ENCODE results near the gene ARHGEF16.

ARHGEF16 gene

DNA sequence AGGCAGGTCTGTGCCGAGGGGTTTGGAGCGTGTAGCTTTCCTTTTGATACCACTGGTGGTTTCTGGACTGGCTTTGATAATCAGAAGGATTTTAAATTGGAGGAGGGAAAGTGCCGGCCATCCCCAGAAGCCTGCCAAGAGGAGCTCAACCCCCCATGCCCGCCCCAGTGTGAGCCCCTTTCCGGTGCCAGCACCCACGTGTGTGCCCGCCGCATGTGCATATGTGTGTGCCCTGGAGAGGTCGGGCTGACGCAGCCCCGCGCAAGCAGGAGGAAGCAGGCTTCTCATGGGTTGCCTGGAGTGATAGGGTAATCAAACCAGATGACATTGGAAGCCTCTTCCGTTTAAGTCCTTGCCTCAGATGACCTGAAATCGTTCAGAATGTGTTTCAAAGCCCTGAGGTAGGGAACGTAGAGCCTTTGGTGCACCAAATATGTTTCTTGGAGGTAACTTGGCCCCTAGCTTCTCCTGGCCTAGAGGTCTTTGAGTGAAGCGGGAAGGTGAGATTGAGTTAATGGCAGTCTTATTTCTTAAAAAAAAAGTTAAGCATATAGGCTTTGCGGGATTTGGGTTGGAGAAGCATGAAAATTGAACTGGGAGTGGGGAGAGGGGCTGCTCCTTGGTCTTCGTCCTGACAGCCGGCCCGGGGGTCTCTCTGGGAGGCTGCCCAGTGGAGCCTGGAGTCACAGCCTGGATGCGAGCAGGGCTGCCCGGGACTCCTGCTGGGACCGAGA lies 34.1 kb upstream of the ARHGEF16 start:
- no peak overlapping the region for H3K4me3 ChIP-seq (ENCODE audit: low read depth in 1 of 5, low read length in 5 of 5)
- H3K9ac ChIP-seq (ENCODE audit: low read length in 5 of 5), result no peak overlapping the region
- H3K36me3 ChIP-seq (ENCODE audit: control insufficient read depth in 5 of 5, insufficient read depth in 5 of 5, low read length in 5 of 5), result no peaks in the 10 kb centered on the region
- H3K9me3 ChIP-seq (ENCODE audit: control insufficient read depth in 5 of 5, low read length in 5 of 5), result peaks cover 0 to 14% (median 11%) of the 10 kb centered on the region in 5 donors
- H3K27ac ChIP-seq (ENCODE audit: low read depth, low read length), result no peak overlapping the region
- H3K27me3 ChIP-seq (ENCODE audit: control insufficient read depth in 5 of 5, insufficient read depth in 4 of 5, low read length in 5 of 5), result peaks cover 9 to 29% (median 26%) of the 10 kb centered on the region in 5 donors
- H3K4me1 ChIP-seq (ENCODE audit: control insufficient read depth in 5 of 5, insufficient read depth in 5 of 5, low read length in 5 of 5), result peaks cover 0 to 25% (median 8%) of the 10 kb centered on the region in 5 donors

DNA sequence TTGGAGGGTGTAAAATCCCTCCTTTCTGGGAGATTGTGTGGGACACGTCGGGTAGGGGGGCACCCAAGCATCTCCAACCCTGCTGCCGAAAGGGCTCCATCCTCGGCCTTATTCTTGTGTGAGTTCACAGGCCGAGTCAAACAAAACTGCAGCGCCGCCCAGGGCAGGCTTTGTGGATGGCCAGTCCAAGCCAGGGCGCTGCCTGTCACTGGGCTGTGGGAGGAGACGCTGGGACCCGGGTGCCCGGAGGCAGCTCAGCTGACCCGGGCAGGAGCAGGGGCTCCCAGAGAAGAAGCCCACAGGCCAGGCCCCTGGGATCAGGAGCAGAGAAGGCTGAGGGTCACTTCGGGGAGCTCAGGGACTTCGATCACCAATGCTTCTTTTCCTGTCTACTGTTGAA lies 31.8 kb upstream of the ARHGEF16 start:
- no peaks in the 10 kb centered on the region for H3K9me3 ChIP-seq (ENCODE audit: control insufficient read depth in 5 of 5, low read length in 5 of 5)
- no peak overlapping the region for H3K9ac ChIP-seq (ENCODE audit: low read length in 5 of 5)
- H3K36me3 ChIP-seq (ENCODE audit: control insufficient read depth in 5 of 5, insufficient read depth in 5 of 5, low read length in 5 of 5), result peaks cover 0 to 2% (median 0%) of the 10 kb centered on the region in 5 donors
- peaks cover 0 to 13% (median 8%) of the 10 kb centered on the region in 5 donors for H3K4me1 ChIP-seq (ENCODE audit: control insufficient read depth in 5 of 5, insufficient read depth in 5 of 5, low read length in 5 of 5)
- peaks cover 0 to 27% (median 24%) of the 10 kb centered on the region in 5 donors for H3K27me3 ChIP-seq (ENCODE audit: control insufficient read depth in 5 of 5, insufficient read depth in 4 of 5, low read length in 5 of 5)
- no peak overlapping the region for H3K4me3 ChIP-seq (ENCODE audit: low read depth in 1 of 5, low read length in 5 of 5)
- H3K27ac ChIP-seq (ENCODE audit: low read depth, low read length), result no peak overlapping the region

DNA sequence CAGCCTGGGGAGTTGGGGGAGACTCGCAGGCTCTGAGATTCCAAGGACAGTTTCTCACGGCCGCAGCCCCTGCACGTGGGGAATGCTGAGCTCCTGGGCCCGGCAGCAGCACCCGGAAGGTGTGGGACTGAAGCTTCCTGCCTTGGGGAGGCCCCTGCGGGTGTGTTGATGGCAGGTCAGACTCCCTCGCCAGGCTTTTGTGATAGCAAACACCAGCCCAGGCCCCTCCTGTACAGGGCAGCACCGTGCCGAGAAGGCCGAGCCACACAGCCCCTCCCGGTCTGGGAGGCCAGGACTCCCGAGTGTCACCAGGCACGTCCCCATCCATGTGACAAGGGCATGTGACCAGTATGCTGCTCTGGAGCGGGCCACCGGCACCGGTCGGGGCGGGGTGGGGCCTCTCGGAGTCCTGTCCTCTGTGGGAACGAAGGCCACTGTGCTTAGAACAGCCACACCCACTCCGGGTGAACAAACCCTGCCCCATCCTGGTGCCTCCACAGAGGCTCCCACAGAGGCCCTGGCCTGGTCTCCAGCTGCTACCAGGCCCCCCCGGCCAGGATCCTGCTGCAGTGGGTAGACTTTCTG lies 31.1 kb upstream of the ARHGEF16 start:
- Histone ChIP-seq H3K27ac (ENCODE audit: low read depth, low read length) (no peak overlapping the region), H3K9ac (ENCODE audit: low read length in 5 of 5) (no peak overlapping the region), H3K9me3 (ENCODE audit: control insufficient read depth in 5 of 5, low read length in 5 of 5) (no peaks in the 10 kb centered on the region), H3K4me3 (ENCODE audit: low read depth in 1 of 5, low read length in 5 of 5) (no peak overlapping the region), H3K4me1 (ENCODE audit: control insufficient read depth in 5 of 5, insufficient read depth in 5 of 5, low read length in 5 of 5) (peaks cover 0 to 13% (median 8%) of the 10 kb centered on the region in 5 donors), H3K36me3 (ENCODE audit: control insufficient read depth in 5 of 5, insufficient read depth in 5 of 5, low read length in 5 of 5) (peaks cover 0 to 2% (median 0%) of the 10 kb centered on the region in 5 donors), H3K27me3 (ENCODE audit: control insufficient read depth in 5 of 5, insufficient read depth in 4 of 5, low read length in 5 of 5) (peaks cover 0 to 27% (median 18%) of the 10 kb centered on the region in 5 donors)

DNA sequence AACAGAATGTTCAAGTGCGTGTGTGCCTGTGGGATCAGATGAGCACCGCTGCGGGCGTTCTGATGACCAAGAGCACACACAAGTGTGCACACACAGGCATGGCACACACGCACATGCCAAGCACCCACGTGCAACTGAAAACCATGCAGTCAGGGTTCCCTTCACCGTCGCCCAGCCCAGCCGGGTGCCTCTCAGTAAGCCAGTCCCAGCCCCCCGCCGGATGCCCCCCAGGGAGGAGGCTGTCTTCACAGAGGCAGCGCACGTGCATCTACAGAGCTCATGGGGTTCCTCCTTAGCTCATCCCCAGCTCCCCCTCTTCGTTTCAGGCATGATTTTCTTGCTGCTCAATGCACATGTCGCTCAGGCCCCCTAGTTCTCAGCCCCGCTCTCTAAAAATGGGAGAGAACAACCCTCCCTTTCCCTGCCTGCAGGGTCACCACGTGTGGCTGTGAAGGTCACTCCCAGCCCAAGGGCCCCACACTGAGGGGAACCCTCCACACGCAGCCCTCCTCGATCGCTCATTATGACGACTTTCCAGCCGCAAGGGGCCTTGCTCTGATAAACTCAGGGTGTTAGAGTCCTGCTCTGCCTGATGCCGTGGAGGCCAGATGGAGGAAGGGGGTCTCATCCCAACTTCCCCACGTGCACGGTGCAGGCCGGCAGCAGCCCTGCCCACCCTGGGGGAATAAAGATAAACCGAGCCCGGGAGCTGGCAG lies 30.4 kb upstream of the ARHGEF16 start:
- peaks cover 0 to 2% (median 0%) of the 10 kb centered on the region in 5 donors for H3K36me3 ChIP-seq (ENCODE audit: control insufficient read depth in 5 of 5, insufficient read depth in 5 of 5, low read length in 5 of 5)
- H3K27ac ChIP-seq (ENCODE audit: low read depth, low read length), result no peak overlapping the region
- H3K9ac ChIP-seq (ENCODE audit: low read length in 5 of 5), result no peak overlapping the region
- no peaks in the 10 kb centered on the region for H3K9me3 ChIP-seq (ENCODE audit: control insufficient read depth in 5 of 5, low read length in 5 of 5)
- no peak overlapping the region for H3K4me3 ChIP-seq (ENCODE audit: low read depth in 1 of 5, low read length in 5 of 5)
- peaks cover 0 to 17% (median 12%) of the 10 kb centered on the region in 5 donors for H3K4me1 ChIP-seq (ENCODE audit: control insufficient read depth in 5 of 5, insufficient read depth in 5 of 5, low read length in 5 of 5)
- peaks cover 0 to 24% (median 13%) of the 10 kb centered on the region in 5 donors for H3K27me3 ChIP-seq (ENCODE audit: control insufficient read depth in 5 of 5, insufficient read depth in 4 of 5, low read length in 5 of 5)

DNA sequence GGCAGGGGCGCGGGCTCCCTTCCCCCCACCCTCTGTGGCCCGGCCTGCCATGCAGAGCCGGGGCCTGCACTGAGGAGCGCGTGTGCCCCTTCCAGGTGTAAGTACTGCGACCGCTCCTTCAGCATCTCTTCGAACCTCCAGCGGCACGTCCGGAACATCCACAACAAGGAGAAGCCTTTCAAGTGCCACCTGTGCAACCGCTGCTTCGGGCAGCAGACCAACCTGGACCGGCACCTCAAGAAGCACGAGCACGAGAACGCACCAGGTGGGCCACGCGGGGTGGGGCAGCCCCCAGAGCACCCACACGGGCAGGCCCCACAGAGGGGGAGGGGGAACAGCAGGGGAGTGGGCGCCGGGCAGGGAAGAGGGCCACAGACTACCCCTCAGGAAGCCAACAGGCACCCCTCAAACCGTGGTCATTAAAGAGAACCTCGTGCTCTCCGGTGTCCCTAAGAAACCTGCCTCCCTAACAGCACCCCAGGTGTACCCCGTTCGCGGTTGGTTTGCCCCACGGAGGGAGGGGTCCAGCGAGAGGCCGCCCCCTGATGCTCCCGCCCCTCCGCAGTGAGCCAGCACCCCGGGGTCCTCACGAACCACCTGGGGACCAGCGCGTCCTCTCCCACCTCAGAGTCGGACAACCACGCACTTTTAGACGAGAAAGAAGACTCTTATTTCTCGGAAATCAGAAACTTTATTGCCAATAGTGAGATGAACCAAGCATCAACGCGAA lies 28.8 kb upstream of the ARHGEF16 start:
- Histone ChIP-seq H3K27ac (ENCODE audit: low read depth, low read length) (no peak overlapping the region), H3K4me3 (ENCODE audit: low read depth in 1 of 5, low read length in 5 of 5) (no peak overlapping the region), H3K36me3 (ENCODE audit: control insufficient read depth in 5 of 5, insufficient read depth in 5 of 5, low read length in 5 of 5) (peaks cover 0 to 2% (median 0%) of the 10 kb centered on the region in 5 donors), H3K27me3 (ENCODE audit: control insufficient read depth in 5 of 5, insufficient read depth in 4 of 5, low read length in 5 of 5) (peaks cover 0 to 18% (median 11%) of the 10 kb centered on the region in 5 donors), H3K9ac (ENCODE audit: low read length in 5 of 5) (no peak overlapping the region), H3K9me3 (ENCODE audit: control insufficient read depth in 5 of 5, low read length in 5 of 5) (no peaks in the 10 kb centered on the region), H3K4me1 (ENCODE audit: control insufficient read depth in 5 of 5, insufficient read depth in 5 of 5, low read length in 5 of 5) (peaks cover 0 to 17% (median 12%) of the 10 kb centered on the region in 5 donors)

DNA sequence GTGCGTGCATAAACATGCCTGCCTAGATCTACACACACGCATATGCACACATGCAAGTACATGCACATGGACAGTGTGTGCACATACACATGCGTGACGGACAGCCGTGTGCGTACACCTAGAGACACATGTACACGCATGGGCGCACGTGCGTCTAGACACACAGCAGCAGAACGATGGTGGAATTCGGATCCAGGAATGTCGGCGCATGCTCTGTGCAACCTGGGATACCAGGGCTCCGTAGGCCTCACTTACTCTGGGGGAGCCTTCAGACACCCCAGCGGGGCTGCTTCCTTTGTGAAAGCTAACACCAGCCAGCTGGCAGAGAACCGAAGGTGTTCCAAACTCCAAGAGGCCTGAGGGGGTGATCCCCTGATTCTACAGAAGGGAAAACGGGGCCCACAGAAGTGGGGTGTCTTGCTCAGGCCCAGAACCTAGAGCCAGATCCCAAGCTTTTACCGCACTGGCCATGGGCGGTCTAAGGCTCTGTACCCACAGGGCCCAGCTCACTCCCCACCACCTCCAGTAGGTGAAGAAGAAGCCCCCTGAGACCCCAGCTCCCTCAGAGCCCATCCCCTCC lies 27.4 kb upstream of the ARHGEF16 start:
- Histone ChIP-seq H3K27ac (ENCODE audit: low read depth, low read length) (no peak overlapping the region), H3K36me3 (ENCODE audit: control insufficient read depth in 5 of 5, insufficient read depth in 5 of 5, low read length in 5 of 5) (peaks cover 0 to 2% (median 0%) of the 10 kb centered on the region in 5 donors), H3K4me3 (ENCODE audit: low read depth in 1 of 5, low read length in 5 of 5) (no peak overlapping the region), H3K9me3 (ENCODE audit: control insufficient read depth in 5 of 5, low read length in 5 of 5) (no peaks in the 10 kb centered on the region), H3K27me3 (ENCODE audit: control insufficient read depth in 5 of 5, insufficient read depth in 4 of 5, low read length in 5 of 5) (peaks cover 5 to 22% (median 12%) of the 10 kb centered on the region in 5 donors), H3K9ac (ENCODE audit: low read length in 5 of 5) (no peak overlapping the region), H3K4me1 (ENCODE audit: control insufficient read depth in 5 of 5, insufficient read depth in 5 of 5, low read length in 5 of 5) (peaks cover 0 to 20% (median 13%) of the 10 kb centered on the region in 5 donors)

DNA sequence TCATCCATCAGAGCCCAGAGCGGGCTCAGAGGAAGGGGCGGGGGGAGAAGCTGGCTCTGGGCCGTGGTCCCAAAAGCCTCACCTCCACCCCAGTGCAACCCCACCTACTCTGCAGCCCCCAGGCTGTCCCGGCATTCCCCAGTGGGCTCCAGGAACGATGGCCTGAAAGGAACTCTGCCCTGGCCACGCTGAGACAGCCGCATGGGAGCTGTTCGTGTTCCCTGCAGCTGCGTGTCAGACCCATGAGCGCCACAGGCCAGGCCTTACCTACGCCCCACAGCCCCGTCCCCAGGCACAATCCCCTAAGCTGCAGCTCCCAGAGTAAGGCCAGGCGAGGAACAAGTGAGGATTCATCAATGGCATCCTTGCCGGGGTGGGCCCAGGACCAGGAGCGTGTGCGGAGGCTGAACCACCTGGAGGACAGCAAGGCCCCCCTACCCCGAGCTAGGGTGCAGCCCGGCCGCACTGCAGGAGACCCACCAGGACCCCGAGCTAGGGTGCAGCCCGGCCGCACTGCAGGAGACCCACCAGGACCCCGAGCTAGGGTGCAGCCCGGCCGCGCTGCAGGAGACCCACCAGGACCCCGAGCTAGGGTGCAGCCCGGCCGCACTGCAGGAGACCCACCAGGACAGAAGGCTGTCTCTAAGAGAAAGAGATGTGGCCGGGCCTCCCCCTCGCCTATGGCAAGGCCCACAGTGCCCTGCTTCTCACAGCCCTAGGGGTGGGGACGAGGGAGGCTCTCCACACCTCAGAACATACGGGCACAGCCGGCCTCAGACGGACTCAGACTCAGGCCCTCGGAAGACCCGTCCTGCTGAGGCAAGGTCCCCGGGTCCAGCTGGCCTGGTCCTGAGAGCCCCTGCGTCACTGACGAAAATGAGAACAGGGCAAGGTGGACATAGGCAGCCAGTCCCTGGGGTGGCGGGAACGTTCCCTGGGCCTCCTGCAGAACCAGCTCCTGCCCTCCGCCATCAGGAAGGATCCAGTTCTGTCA lies 26.5 kb upstream of the ARHGEF16 start:
- Histone ChIP-seq H3K4me3 (ENCODE audit: low read depth in 1 of 5, low read length in 5 of 5) (no peak overlapping the region), H3K4me1 (ENCODE audit: control insufficient read depth in 5 of 5, insufficient read depth in 5 of 5, low read length in 5 of 5) (peaks cover 0 to 26% (median 15%) of the 10 kb centered on the region in 5 donors), H3K27ac (ENCODE audit: low read depth, low read length) (no peak overlapping the region), H3K9me3 (ENCODE audit: control insufficient read depth in 5 of 5, low read length in 5 of 5) (no peaks in the 10 kb centered on the region), H3K9ac (ENCODE audit: low read length in 5 of 5) (no peak overlapping the region), H3K27me3 (ENCODE audit: control insufficient read depth in 5 of 5, insufficient read depth in 4 of 5, low read length in 5 of 5) (peaks cover 2 to 19% (median 12%) of the 10 kb centered on the region in 5 donors), H3K36me3 (ENCODE audit: control insufficient read depth in 5 of 5, insufficient read depth in 5 of 5, low read length in 5 of 5) (peaks cover 0 to 2% (median 0%) of the 10 kb centered on the region in 5 donors)

DNA sequence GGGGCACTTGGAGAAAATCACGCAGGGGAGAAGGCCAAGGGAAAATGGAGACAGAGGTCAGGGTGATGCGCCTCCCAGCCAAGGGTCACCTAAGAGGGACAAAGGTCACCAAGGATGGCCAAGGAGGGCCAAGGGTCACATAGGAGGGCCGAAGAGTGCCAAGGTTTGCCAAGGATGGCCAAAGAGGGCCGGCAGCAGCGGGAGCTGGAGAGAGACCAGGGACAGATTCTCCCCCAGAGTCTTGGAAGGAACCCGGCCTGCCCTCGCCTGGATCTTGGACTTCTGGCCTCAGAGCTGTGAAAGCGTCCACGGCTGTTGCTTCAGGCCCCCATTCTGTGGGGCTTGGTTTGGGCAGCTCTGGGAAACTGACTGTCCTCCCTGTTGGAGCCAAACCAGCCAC lies 25.6 kb upstream of the ARHGEF16 start:
- Histone ChIP-seq H3K27me3 (ENCODE audit: control insufficient read depth in 5 of 5, insufficient read depth in 4 of 5, low read length in 5 of 5) (peaks cover 2 to 19% (median 17%) of the 10 kb centered on the region in 5 donors), H3K4me1 (ENCODE audit: control insufficient read depth in 5 of 5, insufficient read depth in 5 of 5, low read length in 5 of 5) (peaks cover 0 to 25% (median 15%) of the 10 kb centered on the region in 5 donors), H3K4me3 (ENCODE audit: low read depth in 1 of 5, low read length in 5 of 5) (no peak overlapping the region), H3K9me3 (ENCODE audit: control insufficient read depth in 5 of 5, low read length in 5 of 5) (no peaks in the 10 kb centered on the region), H3K9ac (ENCODE audit: low read length in 5 of 5) (no peak overlapping the region), H3K27ac (ENCODE audit: low read depth, low read length) (no peak overlapping the region), H3K36me3 (ENCODE audit: control insufficient read depth in 5 of 5, insufficient read depth in 5 of 5, low read length in 5 of 5) (peaks cover 0 to 2% (median 0%) of the 10 kb centered on the region in 5 donors)

Measured in subcutaneous abdominal adipose tissue (tissue), 5 donors.